Measurements from ENCODE around the gene ZNF512. TPM values are rescaled to one million over a fixed set of nuclear protein-coding genes. Genes with fewer than 3 reads are reported as not detected.

Gene ZNF512
- polyA plus RNA-seq, 1 of the 3 experiments (the other 2 are of a cell fraction) = 22.3 TPM

DNA sequence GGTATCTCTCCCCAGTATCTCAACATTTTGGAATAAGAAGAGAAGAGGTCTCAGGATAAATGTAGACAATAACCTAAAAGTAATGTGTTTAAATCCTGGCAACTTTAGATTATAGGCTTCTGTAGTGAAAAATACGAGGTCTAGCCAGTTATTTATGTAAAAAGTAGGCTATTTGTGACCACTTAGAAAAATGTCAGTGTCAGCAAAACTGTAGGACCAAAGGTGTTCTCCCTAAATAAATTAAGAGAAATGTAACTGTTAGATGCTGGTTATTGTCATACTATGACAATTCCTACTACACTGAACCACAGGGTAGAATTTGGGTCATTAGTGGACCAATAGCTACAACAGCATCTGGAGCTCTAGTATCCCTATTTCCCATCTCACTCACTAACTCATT lies 78.5 kb downstream of the ZNF512 start:
- no peak overlapping the region for H2AFZ ChIP-seq (ENCODE audit: low read depth)
- H3K4me1 ChIP-seq (ENCODE audit: control insufficient read depth in 1 of 2, insufficient read depth in 2 of 2, low read depth in 1 of 2, low read length in 1 of 2) = peaks cover 16 to 24% of the 10 kb centered on the region in 2 experiments; a peak in 3 of 4 replicates
- no peaks in the 10 kb centered on the region for H3K9me3 ChIP-seq
- TF ChIP-seq, protein P1, sequence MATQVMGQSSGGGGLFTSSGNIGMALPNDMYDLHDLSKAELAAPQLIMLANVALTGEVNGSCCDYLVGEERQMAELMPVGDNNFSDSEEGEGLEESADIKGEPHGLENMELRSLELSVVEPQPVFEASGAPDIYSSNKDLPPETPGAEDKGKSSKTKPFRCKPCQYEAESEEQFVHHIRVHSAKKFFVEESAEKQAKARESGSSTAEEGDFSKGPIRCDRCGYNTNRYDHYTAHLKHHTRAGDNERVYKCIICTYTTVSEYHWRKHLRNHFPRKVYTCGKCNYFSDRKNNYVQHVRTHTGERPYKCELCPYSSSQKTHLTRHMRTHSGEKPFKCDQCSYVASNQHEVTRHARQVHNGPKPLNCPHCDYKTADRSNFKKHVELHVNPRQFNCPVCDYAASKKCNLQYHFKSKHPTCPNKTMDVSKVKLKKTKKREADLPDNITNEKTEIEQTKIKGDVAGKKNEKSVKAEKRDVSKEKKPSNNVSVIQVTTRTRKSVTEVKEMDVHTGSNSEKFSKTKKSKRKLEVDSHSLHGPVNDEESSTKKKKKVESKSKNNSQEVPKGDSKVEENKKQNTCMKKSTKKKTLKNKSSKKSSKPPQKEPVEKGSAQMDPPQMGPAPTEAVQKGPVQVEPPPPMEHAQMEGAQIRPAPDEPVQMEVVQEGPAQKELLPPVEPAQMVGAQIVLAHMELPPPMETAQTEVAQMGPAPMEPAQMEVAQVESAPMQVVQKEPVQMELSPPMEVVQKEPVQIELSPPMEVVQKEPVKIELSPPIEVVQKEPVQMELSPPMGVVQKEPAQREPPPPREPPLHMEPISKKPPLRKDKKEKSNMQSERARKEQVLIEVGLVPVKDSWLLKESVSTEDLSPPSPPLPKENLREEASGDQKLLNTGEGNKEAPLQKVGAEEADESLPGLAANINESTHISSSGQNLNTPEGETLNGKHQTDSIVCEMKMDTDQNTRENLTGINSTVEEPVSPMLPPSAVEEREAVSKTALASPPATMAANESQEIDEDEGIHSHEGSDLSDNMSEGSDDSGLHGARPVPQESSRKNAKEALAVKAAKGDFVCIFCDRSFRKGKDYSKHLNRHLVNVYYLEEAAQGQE (IDR thresholded peaks at IDR 0.05; ENCODE audit: low read depth, low read length) = no peak
- TF ChIP-seq CTCF (IDR thresholded peaks at IDR 0.05) (no peak), ELF1 (IDR thresholded peaks at IDR 0.05) (no peak), GABPA (IDR thresholded peaks at IDR 0.05; ENCODE audit: low read depth) (no peak), FOXJ3 (CRISPR knock-in tag; IDR thresholded peaks at IDR 0.05) (no peak), RCOR1 (IDR thresholded peaks at IDR 0.05; ENCODE audit: low read length) (no peak), TCF12 (IDR thresholded peaks at IDR 0.05) (no peak), EZH2phosphoT487 (IDR thresholded peaks at IDR 0.05; ENCODE audit: borderline replicate concordance, low read depth) (no peak), NRF1 (IDR thresholded peaks at IDR 0.05; ENCODE audit: low read depth, low read length) (no peak), TEAD4 (IDR thresholded peaks at IDR 0.05; ENCODE audit: borderline replicate concordance, insufficient read depth) (no peak), NFIC (IDR thresholded peaks at IDR 0.05; ENCODE audit: borderline replicate concordance) (no peak), GATA2 (CRISPR knock-in tag; IDR thresholded peaks at IDR 0.05) (no peak), CHD2 (IDR thresholded peaks at IDR 0.05; ENCODE audit: low read length, partially characterized antibody) (no peak)
- TF ChIP-seq, protein P2, sequence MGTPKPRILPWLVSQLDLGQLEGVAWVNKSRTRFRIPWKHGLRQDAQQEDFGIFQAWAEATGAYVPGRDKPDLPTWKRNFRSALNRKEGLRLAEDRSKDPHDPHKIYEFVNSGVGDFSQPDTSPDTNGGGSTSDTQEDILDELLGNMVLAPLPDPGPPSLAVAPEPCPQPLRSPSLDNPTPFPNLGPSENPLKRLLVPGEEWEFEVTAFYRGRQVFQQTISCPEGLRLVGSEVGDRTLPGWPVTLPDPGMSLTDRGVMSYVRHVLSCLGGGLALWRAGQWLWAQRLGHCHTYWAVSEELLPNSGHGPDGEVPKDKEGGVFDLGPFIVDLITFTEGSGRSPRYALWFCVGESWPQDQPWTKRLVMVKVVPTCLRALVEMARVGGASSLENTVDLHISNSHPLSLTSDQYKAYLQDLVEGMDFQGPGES (IDR thresholded peaks at IDR 0.05; ENCODE audit: low read depth, low read length) = no peak
- peaks cover 64% of the 10 kb centered on the region for H3K79me2 ChIP-seq (ENCODE audit: insufficient read depth)
- H4K20me1 ChIP-seq (ENCODE audit: insufficient read depth) = no peaks in the 10 kb centered on the region
- peaks cover 56 to 60% of the 10 kb centered on the region in 2 experiments for H3K36me3 ChIP-seq (replicated peaks in 1 of 2; ENCODE audit: control insufficient read depth in 1 of 2, insufficient read depth in 2 of 2, low read length in 1 of 2)
- H3K27ac ChIP-seq (ENCODE audit: low read depth in 2 of 2, low read length in 1 of 2) = no peak overlapping the region
- H3K9me2 ChIP-seq = no peaks in the 10 kb centered on the region
- DNase-seq = no peak
- ChIA-PET CTCF (interaction anchor here (2.7 kb wide), 1 partner anchor 22 kb away, joined by 19 read pairs; no protein-coding TSS in a partner anchor), POLR2A (no interaction called here)
- H3F3A ChIP-seq (replicated peaks; ENCODE audit: insufficient read depth) = peaks cover 1% of the 10 kb centered on the region
- H3K4me3 ChIP-seq (ENCODE audit: low read depth in 2 of 2, low read length in 1 of 2) = no peak overlapping the region
- 80% methylated on average over 1 of the region's 1 CpG for whole genome bisulfite sequencing (ENCODE audit: low lambda C conversion rate)
- no peak overlapping the region for H3K9ac ChIP-seq
- no peak overlapping the region for H3K4me2 ChIP-seq
- no peaks in the 10 kb centered on the region for H3K27me3 ChIP-seq (ENCODE audit: insufficient read depth)
